Purkinje cell (primary cell): ENCODE results near the gene DTX2. TPM values are rescaled to one million over a fixed set of nuclear protein-coding genes. Genes with fewer than 3 reads are reported as not detected.

Experiments used
- polyA plus RNA-seq: library from polyadenylated mRNA; unstranded; fragments of >200 nt; fragmentation: Nextera tagmentation; gene quantifications from 2 replicates; pipeline ENCODE4 v1.2.1, GENCODE V29; 2014

Gene DTX2
- polyA plus RNA-seq = 0.49 TPM in 1 of 2 replicates, not detected in the other

DNA sequence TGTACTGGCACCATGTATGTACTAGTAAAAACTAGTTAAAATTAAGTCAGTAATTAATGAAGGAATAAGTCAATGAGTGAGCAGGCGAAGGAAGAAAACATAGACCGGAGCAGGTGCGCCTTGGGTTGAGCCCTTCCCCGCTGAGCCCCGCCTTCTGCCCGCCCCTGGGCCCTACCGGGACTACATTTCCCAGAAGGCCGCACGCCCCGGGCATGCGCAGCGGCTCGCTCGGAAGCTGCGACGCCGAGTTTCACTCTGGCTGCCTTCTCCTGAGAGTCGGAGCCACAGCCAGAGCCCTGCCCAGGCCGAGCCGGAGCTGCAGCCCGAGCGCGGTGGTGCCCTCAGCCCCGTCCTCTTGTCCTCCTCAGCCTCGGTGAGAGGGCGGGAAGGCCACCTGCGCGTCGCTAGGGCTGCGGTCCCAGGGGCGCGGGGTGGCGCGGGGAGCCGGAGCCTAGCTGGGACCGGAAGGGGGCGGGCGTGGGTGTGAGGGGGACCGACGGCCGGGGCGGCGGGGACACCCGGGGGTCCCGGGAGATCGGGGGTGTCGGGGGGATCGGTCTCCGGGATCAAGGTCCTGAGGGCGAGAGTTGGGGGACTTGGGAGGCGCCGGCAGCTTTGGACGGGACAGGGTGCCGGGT, at the start of gene DTX2:
Gene DTX2, plus strand, starts transcription at position 246 of the 638 bp plus-strand sequence. CDS start 18,801 bp downstream, outside the sequence.

DNA sequence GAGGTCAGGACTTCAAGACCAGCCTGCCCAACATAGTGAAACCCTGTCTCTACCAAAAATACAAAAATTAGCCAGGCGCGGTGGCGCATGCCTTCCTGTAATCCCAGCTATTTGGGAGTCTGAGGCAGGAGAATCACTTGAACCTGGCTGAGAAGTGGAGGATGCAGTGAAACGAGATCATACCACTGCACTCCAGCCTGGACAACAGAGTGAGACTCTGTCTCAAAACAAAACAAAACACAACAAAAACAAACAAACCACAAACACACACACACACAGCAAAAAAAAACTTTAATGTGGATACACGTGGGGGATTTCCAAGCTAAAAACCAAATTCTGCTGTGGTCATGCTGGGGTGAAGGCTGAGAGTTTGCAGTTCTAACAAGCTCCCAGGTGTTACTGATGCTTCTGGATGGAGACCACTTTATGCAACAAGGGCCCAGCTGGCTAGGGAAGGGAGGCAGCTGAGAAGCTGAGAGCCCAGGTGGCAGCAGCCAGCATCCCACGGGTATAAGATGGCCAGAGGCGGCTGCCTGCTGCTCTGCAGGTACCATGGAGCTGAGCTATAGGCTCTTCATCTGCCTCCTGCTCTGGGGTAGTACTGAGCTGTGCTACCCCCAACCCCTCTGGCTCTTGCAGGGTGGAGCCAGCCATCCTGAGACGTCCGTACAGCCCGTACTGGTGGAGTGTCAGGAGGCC, 36.9 kb upstream of the DTX2 start, which contains the start of gene ZP3:
Gene ZP3, plus strand, starts transcription at position 538 of the 699 bp plus-strand sequence. Its CDS starts 15 bp downstream, at position 553.

DNA sequence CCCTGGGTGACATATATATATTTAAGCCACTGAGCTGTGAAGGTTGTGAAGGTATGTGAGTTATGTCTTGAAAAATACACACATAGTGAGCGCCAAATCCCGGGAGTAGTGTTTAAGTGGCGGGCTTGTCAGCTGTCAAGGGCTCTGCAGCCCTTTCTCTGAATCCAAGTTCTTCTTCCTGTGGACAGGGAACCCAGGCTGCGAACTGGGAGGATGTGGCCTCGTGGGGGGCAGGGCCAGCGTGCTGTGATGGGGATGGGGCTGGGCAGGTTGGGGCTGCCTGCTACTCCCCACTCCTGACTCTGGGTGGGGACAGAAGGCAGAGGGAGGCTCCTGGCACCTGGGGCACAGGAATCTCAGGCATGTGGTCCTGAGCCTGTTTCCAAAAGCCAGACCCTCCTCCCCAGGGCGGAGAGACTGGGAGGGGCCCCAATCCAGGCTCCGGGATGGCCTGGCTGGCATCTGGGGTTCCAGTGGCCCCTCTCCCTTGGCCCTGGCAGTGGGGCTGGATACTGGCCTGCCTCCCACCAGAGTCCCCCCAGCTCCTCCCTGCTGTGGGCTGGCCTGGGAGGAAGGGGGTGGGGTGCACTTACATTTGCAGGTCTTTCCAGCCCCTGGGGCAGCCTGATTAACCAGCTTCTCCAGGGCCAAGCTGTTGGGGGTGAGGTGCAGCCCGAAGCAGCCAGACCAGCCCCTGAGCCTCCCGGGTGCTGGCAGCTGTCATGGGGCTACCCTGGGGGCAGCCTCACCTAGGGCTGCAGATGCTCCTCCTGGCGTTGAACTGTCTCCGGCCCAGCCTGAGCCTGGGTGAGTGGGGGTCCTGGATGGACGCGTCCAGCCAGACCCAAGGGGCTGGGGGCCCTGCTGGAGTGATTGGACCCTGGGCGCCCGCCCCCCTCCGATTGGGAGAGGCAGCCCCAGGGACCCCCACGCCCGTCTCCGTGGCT, 48.7 kb downstream of the DTX2 start, which contains the start of gene UPK3B:
Gene UPK3B, plus strand, starts transcription at position 622 of the 947 bp plus-strand sequence. Its CDS starts 101 bp downstream, at position 723.

DNA sequence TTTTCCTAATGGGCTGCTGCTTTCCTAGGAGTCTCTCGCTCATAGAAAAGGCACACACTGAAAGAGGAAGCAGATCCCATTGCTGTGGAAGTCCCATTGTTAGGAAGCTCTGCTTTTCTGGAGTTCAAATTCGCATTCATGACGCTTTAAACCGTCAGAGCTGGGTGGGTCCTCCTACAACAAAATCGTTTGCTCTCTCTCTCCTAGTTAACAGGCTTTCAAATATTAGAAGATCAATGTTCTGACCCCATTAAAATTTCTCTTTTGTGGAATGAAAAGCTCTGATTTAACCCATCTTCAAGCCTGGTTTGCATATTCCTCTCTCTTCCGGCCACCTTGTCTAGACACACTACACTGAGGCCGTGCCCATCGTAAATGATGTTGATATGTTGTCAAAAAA, 81.7 kb downstream of the DTX2 start, which contains the start of gene SPDYE16:
Gene SPDYE16, minus strand, starts transcription at position 101 of the 400 bp plus-strand sequence. CDS start 1,838 bp downstream, outside the sequence.

Other genes starting within 250 kb of the DTX2 start
- gene HSPB1, start 159.0 kb upstream of the DTX2 start, polyA plus RNA-seq = 120 and 300 TPM in 2 replicates
- gene YWHAG, start 102.7 kb upstream of the DTX2 start, polyA plus RNA-seq = 196 and 223 TPM in 2 replicates
- gene SSC4D, start 52.0 kb upstream of the DTX2 start, polyA plus RNA-seq = 0.32 and 0.40 TPM in 2 replicates
- not detected in 2 replicates for gene ZP3, start 36.8 kb upstream of the DTX2 start, polyA plus RNA-seq
- not detected in 2 replicates for gene UPK3B, start 48.8 kb downstream of the DTX2 start, polyA plus RNA-seq
- 0.38 and 0.51 TPM in 2 replicates for gene SPDYE16, start 81.6 kb downstream of the DTX2 start, polyA plus RNA-seq
- 4.7 and 5.1 TPM in 2 replicates for gene POMZP3, start 165.6 kb downstream of the DTX2 start, polyA plus RNA-seq